K562 (cell line): Measurements from ENCODE around the gene S100P. TPM values are rescaled to one million over a fixed set of nuclear protein-coding genes. Genes with fewer than 3 reads are reported as not detected.

Experiments
- ARNT ChIP-seq, 2 experiments: fragments of 450-650 bp; IDR thresholded peaks; 2 replicates each; pipeline ENCODE4 v1.6.1; 2016; ENCODE audit warnings: mild to moderate bottlenecking in 1 of 2
- CC2D1A ChIP-seq: fragments of 450-650 bp; IDR thresholded peaks from 2 replicates; pipeline ENCODE4 v1.6.1; 2017; ENCODE audit warnings: mild to moderate bottlenecking
- CHD1 ChIP-seq: fragments of 200-600 bp; sonication (generic); IDR thresholded peaks from one replicate; pipeline ENCODE4 v1.6.1; 2012; ENCODE audit warnings: mild to moderate bottlenecking, moderate library complexity, low read length, inconsistent platforms
- CREB3L1 ChIP-seq: fragments of 450-650 bp; IDR thresholded peaks from 2 replicates; pipeline ENCODE4 v1.6.1; 2014; ENCODE audit warnings: low read depth, mild to moderate bottlenecking, moderate library complexity, borderline replicate concordance
- CREM ChIP-seq: IDR thresholded peaks from 2 replicates; pipeline ENCODE4 v1.6.1; 2014; ENCODE audit warnings: antibody characterized with exemption, low read depth
- E2F5 ChIP-seq: sonication (generic); formaldehyde crosslinking; IDR thresholded peaks from 2 replicates; pipeline ENCODE4 v1.8.0; 2022; ENCODE audit warnings: mild to moderate bottlenecking, missing genetic modification reagents
- ESRRB ChIP-seq: fragments of 250-450 bp; sonication (Bioruptor Pico); IDR thresholded peaks from 2 replicates; pipeline ENCODE4 v1.5.0; 2020; ENCODE audit warnings: mild to moderate bottlenecking, moderate library complexity, borderline replicate concordance
- FOXJ2 ChIP-seq: fragments of 200-800 bp; sonication (Bioruptor generic); IDR thresholded peaks from 2 replicates; pipeline ENCODE4 v1.6.1; 2016; ENCODE audit warnings: missing genetic modification characterization, missing compliant biosample characterization
- GATAD2A ChIP-seq: fragments of 450-650 bp; IDR thresholded peaks from 2 replicates; pipeline ENCODE4 v1.6.1; 2017
- HDAC1 ChIP-seq, 2 experiments: fragments of 450-650 bp; IDR thresholded peaks; 2 replicates each; pipeline ENCODE4 v1.6.1; 2016 to 2017; ENCODE audit warnings: inconsistent platforms in 1 of 2, mild to moderate bottlenecking in 1 of 2, moderate library complexity in 1 of 2
- HMBOX1 ChIP-seq: sonication (generic); IDR thresholded peaks from 2 replicates; pipeline ENCODE4 v1.6.1; 2016
- JUN ChIP-seq, 2 experiments: sonication (generic) in 1 of 2; formaldehyde crosslinking in 1 of 2; IDR thresholded peaks; 2 replicates each; pipeline versions ENCODE4 v1.6.1 to v1.8.0; 2012 to 2022; ENCODE audit warnings: borderline replicate concordance in 2 of 2, mild to moderate bottlenecking in 2 of 2, improper control_type of control experiment in 1 of 2, low read depth in 1 of 2, low read length in 1 of 2, missing genetic modification reagents in 1 of 2
- MAZ ChIP-seq, 2 experiments: fragments of 450-650 bp in 1 of 2; sonication (generic) in 1 of 2; formaldehyde crosslinking; IDR thresholded peaks in 1 of 2; conservative IDR thresholded peaks in 1 of 2; 2 replicates each; pipeline versions ENCODE4 v1.4.0 to v1.5.0; 2020; ENCODE audit warnings: mild to moderate bottlenecking in 1 of 2, missing genetic modification reagents in 1 of 2
- MBD1 ChIP-seq: fragments of 250-450 bp; sonication (Bioruptor Pico); IDR thresholded peaks from 2 replicates; pipeline ENCODE4 v1.8.0; 2022; ENCODE audit warnings: inconsistent platforms
- MYC ChIP-seq, 2 experiments: fragments of 250-450 bp in 1 of 2; sonication (Bioruptor Pico) in 1 of 2; IDR thresholded peaks; 2 replicates each; pipeline versions ENCODE4 v1.5.1 to v1.6.1; 2012 to 2021; ENCODE audit warnings: low read depth in 2 of 2, borderline replicate concordance in 1 of 2, improper control_type of control experiment in 1 of 2, low read length in 1 of 2, mild to moderate bottlenecking in 1 of 2, moderate library complexity in 1 of 2
- PHF20 ChIP-seq: fragments of 450-650 bp; IDR thresholded peaks from 2 replicates; pipeline ENCODE4 v1.6.1; 2018; ENCODE audit not compliant: partially characterized antibody
- PPARD ChIP-seq: fragments of 250-450 bp; sonication (Bioruptor Pico); IDR thresholded peaks from 2 replicates; pipeline ENCODE4 v1.8.0; 2022; ENCODE audit warnings: inconsistent platforms, mild to moderate bottlenecking, moderate library complexity
- SIN3B ChIP-seq: fragments of 450-650 bp; IDR thresholded peaks from 2 replicates; pipeline ENCODE4 v1.6.1; 2017; ENCODE audit warnings: low read depth, mild to moderate bottlenecking, moderate library complexity
- SMAD3 ChIP-seq: fragments of 450-650 bp; formaldehyde crosslinking; conservative IDR thresholded peaks from 2 replicates; pipeline ENCODE4 v1.4.0; 2020; ENCODE audit warnings: mild to moderate bottlenecking
- SP1 ChIP-seq: sonication (generic); formaldehyde crosslinking; IDR thresholded peaks from 2 replicates; pipeline ENCODE4 v1.8.1; 2022; ENCODE audit warnings: mild to moderate bottlenecking, missing genetic modification reagents
- TAF1 ChIP-seq: IDR thresholded peaks from 2 replicates; pipeline ENCODE4 v1.6.1; 2011; ENCODE audit warnings: mild to moderate bottlenecking, low read length, moderate library complexity; ENCODE audit not compliant: insufficient read depth, control insufficient read depth, severe bottlenecking; ENCODE audit errors: extremely low read depth
- TRIM24 ChIP-seq, 2 experiments: fragments of 450-650 bp; IDR thresholded peaks; 2 replicates each; pipeline ENCODE4 v1.6.1; 2016
- ZNF347 ChIP-seq: fragments of 450-650 bp; formaldehyde crosslinking; IDR thresholded peaks from 2 replicates; pipeline ENCODE4 v1.4.0; 2020; ENCODE audit warnings: low read depth, mild to moderate bottlenecking, moderate library complexity
- polyA plus RNA-seq, 8 experiments: library from polyadenylated mRNA; depleted of rRNA in 4 of 8; stranded (reverse) in 5 of 8; unstranded in 3 of 8; fragments of >200 nt; fragmentation: Nextera tagmentation in 2 of 8; fragmentation: Illumina TruSeq in 1 of 8; extraction: Ambion mirVana in 2 of 8; extraction: Trizol in 1 of 8; gene quantifications; 2 replicates each; pipeline versions ENCODE4 v1.2.1 to v1.2.3, GENCODE V29; 2011 to 2014; ENCODE audit warnings: inconsistent platforms in 1 of 8, missing spikeins in 1 of 8
- total RNA-seq, 7 experiments: library from RNA; depleted of rRNA in 6 of 7; stranded (reverse); fragments of >200 nt in 6 of 7; fragmentation: Illumina TruSeq in 2 of 7; extraction: Trizol in 2 of 7; gene quantifications; 2 replicates each; pipeline versions ENCODE4 v1.2.1 to v1.2.3, GENCODE V29; 2011 to 2021; ENCODE audit warnings: low replicate concordance in 1 of 7

The S100P gene
- total and polyA plus RNA-seq, 9 of the 15 experiments (the other 6 are each of a cell fraction or from before 2014, with no cell fraction given), result 4.1 to 23.8 (median 7.5) TPM

GRCh38 chr4:6730603-6731317, 37.1 kb downstream of the S100P start (continued):
- TF ChIP-seq SP1 (CRISPR knock-in tag) (peak; percentile 78; the same call in 1 of the 2 replicates), CREB3L1 (peak; percentile 54; the same call in 1 of the 2 replicates), TAF1 (peak; percentile 23), PHF20 (peak; percentile 4), PPARD (CRISPR knock-in tag) (no peak), E2F5 (no peak), HDAC1 (IDR thresholded peaks at IDR 0.05) (peak in 1 of 2 experiments; percentile 92; a peak in 2 of 4 replicates), ZNF347 (CRISPR knock-in tag) (no peak), MBD1 (no peak), ESRRB (CRISPR knock-in tag) (no peak), CHD1 (no peak), MAZ (CRISPR knock-in tag; conservative IDR thresholded peaks at IDR 0.05 in 1 of 2, IDR thresholded peaks at IDR 0.05 in 1 of 2) (peak; percentile 53 to 58; a peak in 2 of 4 replicates), CC2D1A (peak; percentile 96), FOXJ2 (tag) (peak; percentile 75; the same call in 1 of the 2 replicates), SIN3B (no peak), CREM (peak; percentile 85), HMBOX1 (peak; percentile 69), MYC (IDR thresholded peaks at IDR 0.05; ENCODE audit: low read depth, low read length) (peak; percentile 72), MYC (CRISPR knock-in tag; IDR thresholded peaks at IDR 0.05; ENCODE audit: borderline replicate concordance, low read depth) (no peak), GATAD2A (peak; percentile 82; the same call in 1 of the 2 replicates), TRIM24 (IDR thresholded peaks at IDR 0.05) (peak; percentile 87 to 91), ARNT (IDR thresholded peaks at IDR 0.05) (peak; percentile 62 to 90; a peak in 3 of 4 replicates), JUN (IDR thresholded peaks at IDR 0.05; ENCODE audit: borderline replicate concordance, low read depth, low read length) (peak; percentile 5), JUN (CRISPR knock-in tag; IDR thresholded peaks at IDR 0.05; ENCODE audit: borderline replicate concordance) (no peak), SMAD3 (CRISPR knock-in tag) (0 out of 2 replicates have a peak, but pooled peaks have one; percentile 18)
